Activated CD4-positive, alpha-beta T cell treated with anti-CD3 and anti-CD28 coated beads, Interleukin-2, Interleukin-4, amounts not matched to agents 100 ng/mL and 50 ng/mL, durations not matched to agents 16 hours and 8 hours (primary cell): Measurements from ENCODE around the gene ALDH1A1.
"Not testable (repeated sequence)": the region's sequence is repeated elsewhere in the genome, so short reads cannot be mapped to it uniquely, and the experiment has no call there.

ENCODE experiments used
- DNase-seq: peaks from one replicate; pipeline ENCODE4 v3.0.0-alpha.2; 2020; ENCODE audit warnings: low spot score

ALDH1A1 gene

DNA sequence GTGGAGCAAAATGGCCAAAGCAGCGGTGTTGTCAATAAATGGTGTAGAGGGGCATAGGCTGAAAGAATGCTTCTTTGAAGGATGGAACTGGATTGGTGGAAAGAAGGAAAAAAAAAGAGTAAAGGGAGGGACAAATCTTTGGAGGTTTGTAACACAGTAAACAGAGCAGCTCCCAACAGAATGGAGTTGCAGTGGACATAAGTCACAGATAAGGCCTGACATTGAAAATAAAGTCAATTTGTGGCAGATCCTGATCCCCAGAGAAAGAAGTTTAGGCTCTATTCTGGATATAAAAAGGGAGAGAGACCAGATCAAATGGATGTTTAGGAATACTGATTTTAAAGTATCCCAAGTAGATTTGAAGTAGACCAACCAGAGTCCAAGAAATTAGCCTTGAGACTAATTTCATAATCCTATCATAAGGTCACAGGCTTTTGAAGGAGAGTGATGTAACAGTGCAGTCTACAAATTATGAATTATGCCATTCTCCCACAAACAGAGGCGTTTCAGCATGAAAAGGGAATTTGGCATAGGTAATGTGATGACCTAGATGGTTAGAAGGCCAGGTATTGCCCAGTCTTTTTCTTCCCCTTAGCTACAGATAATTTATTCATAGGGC is 8.9 kb downstream of the ALDH1A1 start:
- DNase-seq, result no peak

DNA sequence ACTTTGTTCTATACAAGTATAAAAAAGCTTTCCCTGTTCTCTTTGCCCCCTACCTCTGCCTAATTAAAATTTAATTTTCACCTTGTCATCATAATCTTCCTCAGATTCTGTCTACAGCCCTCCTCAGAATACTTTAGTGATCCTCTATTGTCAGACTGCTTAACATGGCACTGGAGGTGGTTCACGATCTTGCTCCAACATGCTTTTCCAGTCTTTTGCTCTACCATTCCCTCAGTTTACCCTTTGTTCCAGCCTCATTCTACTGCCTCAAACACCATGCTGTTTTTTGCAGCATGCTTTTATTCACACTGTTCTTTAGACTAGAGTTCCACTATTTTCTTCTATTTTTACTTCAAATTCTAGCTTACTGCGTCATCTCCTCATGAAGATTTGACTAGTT is 10.4 kb downstream of the ALDH1A1 start:
- no peak for DNase-seq

DNA sequence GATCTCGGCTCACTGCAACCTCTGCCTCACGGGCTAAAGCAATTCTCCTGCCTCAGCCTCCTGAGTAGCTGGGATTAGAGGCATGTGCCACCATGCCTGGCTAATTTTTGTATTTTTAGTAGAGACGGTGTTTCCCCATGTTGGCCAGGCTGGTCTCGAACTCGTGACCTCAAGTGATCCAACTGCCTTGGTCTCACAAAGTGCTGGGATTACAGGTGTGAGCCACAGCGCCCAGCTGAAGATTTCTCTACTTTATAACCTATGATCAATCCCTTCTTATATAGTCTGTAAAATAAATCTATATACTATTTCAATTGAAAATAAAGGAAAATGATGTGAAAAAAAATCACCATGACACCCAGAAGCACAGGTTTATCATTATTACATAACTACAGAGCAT is 13.3 kb downstream of the ALDH1A1 start:
- DNase-seq, result not testable (repeated sequence)

DNA sequence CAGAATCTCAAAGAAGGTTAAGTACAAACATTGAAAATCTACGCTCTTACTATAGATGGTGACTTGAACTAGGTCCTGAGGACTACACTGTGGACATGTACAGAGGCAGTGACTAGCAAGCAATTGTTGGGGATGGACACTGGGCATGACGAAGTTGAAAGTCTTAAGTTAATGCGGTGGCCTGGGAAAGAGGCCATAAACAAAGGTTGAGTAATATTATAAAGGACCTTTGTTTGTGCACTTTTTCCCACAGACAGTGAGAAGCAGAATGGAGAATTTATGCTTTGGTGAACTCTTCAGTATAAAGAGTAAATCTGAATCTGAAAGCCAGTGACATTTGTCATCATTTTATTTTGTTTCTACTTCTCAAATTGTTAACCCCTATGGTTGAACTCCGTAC is 15.3 kb downstream of the ALDH1A1 start:
- no peak for DNase-seq

DNA sequence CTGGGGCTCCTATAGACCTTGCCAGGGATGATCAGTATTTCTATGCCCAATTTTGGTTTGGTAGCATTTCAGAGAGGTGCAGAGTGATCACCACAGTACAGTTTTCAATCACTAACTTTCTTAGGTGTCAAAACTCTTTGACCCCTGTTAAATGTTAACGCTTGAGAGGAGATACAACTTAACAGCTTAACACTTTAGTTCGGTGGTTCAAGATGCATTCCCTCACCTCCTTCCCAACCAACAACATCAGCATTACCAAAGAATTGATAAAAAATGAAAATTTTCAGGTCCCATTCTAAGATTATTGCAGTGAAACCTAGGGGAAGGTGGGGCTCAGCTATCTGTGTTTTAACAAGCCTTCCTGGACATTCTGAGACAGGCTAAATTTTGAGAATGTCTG is 16.2 kb downstream of the ALDH1A1 start:
- DNase-seq, result no peak

DNA sequence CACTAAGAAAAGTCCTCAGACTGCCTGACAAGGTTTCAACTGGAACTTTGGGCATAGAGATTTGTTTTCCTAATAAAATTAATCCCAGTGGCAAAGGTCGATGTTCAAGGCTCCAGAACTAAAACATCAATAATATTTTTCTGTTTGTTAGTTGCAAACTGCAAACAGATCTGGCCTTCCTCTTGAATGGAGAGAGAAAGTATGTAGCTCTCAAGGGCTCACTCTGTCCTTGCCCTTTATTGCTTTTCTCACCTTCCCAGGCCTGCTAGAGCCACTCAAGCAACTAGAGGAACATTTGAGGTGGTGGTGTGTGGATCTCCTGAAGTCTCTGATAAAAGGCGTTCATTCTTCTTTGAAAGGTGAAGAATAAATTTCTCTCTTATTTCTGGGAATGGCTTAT is 16.6 kb downstream of the ALDH1A1 start:
- no peak for DNase-seq

DNA sequence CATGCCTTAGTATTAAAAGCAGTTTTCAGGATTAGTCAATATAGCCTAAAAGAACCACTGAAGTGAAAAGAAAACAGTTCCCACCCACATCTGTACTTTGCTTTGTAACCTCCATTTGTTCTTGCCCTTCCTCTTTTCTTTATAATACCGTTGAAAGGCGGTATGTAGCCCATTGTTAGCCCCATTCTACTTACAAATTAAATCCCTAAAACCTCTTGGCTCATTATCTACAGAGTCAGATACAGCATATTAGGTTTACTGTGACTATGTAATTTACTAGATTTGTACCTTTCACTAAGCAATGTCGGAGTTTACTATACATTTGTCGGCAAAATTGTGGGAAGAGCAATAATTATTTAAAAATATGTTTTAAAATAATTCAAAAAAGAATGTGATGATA is 17.3 kb downstream of the ALDH1A1 start:
- no peak for DNase-seq

DNA sequence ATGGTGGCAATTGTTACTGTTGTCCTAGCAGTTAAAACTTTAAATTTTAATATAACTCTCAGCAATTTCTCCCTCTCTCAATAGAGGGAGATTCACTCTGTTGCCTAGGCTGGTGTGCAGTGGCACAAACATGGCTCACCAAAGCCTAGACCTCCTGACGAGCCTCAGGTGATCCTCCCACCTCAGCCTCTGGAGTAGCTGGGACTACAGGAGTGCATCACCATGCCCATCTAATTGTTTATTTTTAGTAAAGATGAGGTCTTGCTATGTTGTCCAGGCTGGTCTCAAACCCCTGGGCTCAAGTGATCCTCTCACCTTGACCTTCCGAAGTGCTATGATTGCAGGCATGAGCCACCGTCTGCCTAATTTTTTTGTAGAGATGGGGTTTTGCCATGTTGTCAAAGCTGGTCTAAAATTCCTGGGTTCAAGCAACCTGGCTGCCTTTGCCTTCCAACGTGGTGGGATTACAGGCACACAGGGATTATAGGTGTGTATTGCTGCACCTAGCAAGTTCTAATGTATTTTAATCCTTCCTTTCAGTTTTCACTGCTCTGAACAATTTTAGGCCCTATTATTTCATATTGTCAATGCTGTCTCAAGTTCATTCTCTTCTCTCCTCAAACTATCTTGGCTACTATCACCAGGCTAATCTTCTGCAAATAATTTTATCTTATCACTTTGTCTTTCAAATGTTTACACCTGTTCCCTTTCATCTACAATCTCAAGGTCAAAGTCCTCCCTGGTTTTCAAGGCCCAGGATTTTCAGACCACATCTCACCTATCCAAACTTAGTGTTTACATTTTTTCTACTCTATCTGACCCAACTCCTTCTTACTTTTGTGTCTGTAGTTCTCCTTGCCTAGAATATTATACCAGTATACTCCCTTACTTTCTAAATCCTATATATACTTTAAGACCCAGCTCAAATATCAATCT is 18.9 kb downstream of the ALDH1A1 start:
- DNase-seq, result no peak

DNA sequence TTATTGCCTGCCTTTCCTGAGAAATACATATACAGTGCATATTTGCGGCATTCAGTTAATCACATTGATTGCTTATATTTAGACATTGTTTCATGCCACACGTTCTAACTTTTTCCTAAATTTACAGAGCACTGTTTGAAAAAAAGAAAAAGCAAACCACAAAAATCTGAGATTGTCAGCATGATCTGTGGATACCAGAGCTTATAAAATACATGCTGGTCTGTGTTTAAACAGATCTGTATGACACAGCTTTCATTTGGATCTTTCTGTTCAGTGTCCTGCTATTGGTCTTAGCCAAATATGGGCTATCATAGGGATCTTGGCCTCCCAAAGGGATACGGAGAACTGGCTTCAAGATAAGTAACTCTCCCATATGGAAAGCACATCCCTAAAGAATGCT is 20.2 kb downstream of the ALDH1A1 start:
- DNase-seq, result no peak

DNA sequence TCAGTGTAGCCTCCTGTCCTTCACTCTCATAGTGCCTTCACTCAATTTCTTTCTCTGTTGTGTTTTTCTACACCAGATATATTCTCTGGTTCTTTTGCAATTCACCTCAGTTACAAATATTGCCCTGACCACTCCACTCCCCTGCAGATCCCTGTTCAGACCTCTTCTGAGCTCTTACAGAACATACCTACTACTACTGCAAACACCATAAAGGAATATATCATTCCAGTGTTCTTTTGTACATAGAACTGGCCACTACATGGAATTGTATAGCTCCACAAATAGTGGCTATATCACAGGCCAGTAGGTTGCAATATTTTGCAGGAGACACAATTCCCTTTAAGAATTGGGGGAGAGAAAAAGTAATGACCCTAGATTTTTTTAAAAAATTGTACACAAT is 21.0 kb downstream of the ALDH1A1 start:
- no peak for DNase-seq

DNA sequence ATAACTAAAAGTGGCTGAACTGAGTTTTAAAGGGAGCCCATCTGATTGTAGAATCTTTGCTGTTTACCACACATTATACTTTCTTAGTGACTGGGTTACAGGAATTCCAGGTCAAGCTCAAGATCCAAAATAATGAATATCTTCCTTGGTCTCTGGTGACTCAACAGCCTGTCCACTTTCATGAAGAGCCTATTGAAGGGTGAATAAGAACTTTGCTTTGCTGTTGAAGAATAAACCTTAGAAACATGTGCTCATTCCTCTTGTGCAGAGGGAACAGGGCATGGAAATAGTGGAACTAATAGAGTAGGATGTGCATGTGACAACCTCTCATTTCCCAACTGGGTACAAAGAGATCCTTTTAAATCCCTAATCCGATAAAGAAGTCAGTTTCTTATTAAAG is 21.4 kb downstream of the ALDH1A1 start:
- DNase-seq, result no peak

DNA sequence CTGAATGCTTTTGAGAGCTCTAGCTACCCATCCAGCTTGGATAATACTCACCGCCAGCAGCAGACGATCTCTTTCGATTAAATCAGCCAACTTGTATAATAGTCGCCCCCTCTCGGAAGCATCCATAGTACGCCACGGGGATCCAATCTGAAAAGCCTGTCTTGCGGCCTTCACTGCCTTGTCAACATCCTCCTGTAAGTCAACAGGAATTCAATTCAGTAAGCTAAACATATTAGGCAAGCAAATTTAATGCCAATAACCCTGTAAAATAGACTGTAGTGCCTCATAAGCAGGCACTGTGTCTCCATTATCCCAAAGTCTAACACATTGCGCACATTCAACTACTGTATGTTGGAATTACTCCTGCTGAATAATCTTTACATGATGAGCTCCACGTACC is 22.0 kb downstream of the ALDH1A1 start:
- no peak for DNase-seq

DNA sequence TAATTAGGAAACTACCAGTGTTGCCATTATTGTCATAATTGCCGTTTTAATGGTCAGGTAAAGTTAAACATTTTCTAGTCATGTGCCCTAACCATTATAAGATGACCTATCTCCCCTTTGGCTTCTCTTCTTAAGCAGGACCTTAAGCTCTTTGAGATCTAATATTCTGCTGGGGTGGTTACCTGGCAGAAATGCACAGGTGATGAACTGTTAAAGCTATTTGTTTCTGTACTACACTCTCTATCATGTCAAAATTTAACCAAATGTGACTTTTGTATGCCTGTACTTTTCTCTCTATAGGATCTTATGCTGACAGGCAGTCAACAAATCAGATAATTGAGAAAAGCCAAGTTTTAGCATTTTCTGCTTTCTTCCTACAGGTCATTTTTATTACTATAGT is 23.3 kb downstream of the ALDH1A1 start:
- DNase-seq, result no peak

DNA sequence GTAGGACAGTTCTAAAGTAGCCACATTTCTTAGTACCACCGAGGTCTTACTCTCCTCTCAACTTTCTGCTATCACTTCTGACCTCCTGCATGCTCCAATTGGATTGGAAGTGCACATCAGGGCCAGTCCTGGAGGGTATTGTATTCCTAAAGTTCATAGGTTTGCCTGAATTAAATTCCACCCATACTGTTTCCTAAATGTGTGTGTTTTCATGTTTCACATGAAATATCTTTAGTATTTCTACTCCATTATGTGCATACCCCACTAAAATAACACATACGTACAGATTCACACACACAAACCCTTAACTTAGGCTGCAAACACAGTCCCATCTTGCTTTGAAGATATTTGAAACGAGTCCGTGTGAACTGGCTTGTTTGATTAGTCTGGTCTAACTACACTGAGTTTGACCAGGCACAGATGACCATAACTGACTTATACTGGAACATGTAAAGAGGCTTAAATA is 24.8 kb downstream of the ALDH1A1 start:
- no peak for DNase-seq

DNA sequence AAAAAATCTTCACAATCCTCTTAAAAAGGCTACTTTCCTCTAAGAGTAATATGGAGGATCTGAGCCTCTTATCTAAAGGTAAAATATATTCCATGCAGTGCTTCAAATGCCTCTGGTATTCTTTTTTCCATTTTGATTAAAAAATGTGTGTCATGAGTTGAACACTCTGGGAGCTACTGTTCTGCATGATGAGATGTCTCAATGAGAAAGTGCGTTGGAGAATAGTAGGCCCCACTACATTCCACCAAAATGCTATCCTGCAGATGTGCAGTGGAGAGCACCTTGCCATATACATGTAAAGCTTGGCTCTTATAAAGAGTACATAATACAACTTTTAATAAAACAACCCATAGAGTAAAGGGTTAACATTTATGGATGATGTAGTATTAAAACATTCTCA is 26.3 kb downstream of the ALDH1A1 start:
- no peak for DNase-seq

DNA sequence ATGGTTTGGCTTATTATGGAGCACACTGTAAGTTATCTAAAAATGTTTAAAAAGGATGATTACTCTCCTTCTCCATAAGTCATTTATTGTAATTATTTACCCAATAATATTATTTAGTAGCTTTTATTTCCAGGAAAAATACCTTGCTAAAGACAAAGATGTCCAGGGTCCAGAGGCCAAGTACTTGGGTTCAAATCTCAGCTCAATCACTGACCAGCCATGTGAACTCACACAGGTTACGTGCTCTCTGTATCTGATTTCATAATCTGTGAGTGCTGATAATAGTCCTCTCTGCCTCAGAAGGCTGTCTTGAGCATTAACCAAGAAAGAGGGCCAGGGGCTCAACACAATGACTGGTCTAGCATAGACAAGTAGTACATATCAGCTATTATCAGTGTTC is 27.0 kb downstream of the ALDH1A1 start:
- no peak for DNase-seq

DNA sequence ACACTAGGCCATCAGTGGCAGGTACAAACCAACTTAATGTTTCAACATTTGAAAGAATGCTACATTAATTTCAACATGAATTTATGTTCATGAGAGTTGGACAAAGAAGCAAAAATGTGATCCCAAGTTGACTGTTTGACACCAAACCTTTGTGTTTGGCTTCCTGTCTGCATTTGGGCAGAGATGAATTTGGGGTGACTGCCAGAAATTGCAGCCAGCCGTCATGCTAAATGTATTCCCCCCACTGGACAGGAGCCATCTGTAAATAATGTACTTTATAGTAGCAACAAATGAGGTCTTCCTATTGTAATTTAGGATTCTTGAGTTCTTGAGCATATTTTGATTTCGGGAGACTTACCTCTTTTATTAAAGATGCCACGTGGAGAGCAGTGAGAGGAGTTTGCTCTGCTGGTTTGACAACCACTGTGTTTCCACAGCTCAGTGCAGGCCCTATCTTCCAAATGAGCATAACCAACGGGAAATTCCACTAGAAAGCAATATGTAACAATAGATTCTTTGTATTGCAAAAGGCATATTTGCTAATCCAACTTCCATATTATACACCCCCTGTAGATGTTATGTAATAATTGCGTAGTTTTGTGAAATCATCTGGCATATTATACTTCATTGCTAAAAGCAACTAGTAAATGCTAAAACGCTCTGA is 27.6 kb downstream of the ALDH1A1 start:
- DNase-seq, result no peak

DNA sequence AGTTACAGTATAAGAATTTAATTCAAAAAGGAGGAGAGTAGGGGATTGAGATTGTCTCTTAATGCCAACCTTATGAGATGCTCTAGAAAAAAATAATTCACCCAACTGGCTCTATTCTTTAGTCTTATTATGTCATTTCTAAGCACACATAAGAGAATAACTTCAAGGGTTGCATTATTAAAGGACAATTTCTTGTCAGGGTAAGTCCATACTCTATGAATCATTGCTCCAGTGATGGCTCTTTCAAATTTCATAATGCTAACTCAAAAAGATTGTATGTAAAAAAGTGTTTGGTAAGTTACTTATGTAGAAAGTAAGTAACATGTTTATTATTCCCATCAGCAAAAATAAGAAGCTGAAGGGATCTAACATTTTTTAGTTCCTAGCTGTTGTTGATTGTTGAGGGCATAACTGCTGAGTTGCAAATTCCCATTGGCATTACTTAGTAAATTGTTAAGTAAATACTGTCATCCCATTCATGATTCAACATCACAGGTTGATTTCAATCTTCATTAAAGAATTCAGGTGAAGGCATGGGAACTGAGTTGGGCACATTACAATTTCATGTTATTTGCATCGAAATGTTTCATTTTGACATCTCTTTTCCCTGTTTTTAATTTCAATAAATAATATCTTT is 28.6 kb downstream of the ALDH1A1 start:
- no peak for DNase-seq

DNA sequence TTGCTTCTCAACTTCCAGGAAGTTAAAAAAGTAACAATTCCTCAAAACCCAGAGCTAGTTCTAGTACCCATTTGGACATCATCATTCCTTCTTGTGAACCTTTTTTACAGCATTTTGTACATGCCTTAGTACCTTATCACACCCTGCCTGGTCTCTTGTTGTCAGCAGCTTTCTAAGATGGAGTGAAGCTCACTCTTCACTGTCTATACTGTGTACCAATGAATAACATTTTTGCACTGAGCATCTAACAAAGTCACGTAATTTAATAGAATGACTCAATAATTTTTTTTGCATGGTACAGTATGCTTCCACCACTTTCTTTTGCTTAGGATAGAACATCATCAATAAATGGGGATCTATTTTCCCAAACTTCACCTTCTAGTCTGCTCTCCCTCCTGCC is 29.8 kb downstream of the ALDH1A1 start:
- DNase-seq, result no peak

DNA sequence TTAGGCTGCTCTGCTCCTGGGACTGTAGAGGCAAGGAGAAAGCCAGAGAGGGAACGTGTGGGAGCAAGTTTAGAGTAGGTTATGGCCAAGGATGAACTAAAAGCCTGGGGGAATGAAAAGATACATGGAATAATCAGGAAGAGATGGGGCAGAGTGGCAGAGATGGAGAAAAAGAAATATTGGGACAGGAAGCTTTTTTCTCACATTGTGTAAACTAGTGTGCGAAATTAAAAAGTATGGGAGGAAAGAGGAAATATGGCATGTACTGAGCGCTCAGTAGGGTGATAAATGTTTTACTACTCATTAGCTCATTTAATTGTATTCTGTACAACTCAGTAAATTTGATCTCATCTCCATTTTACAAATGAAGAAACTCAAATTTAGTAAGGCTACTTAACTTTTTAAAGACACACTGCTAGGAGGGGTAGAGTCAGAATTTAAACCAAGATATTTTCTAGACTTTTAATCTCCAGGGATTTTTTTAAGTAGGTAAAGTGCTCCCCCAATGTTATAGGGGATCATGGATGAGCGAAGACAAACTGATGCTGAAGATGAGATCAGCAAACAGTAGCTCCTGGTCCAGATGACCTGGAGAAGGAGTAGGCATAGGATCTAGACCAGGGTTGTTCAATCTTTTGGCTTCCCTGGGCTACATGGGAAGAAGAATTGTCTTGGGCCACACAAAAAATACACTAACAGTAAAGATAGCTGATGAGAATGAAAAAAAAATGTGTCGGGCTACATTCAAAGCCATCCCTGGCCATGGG is 30.8 kb downstream of the ALDH1A1 start:
- DNase-seq, result no peak

DNA sequence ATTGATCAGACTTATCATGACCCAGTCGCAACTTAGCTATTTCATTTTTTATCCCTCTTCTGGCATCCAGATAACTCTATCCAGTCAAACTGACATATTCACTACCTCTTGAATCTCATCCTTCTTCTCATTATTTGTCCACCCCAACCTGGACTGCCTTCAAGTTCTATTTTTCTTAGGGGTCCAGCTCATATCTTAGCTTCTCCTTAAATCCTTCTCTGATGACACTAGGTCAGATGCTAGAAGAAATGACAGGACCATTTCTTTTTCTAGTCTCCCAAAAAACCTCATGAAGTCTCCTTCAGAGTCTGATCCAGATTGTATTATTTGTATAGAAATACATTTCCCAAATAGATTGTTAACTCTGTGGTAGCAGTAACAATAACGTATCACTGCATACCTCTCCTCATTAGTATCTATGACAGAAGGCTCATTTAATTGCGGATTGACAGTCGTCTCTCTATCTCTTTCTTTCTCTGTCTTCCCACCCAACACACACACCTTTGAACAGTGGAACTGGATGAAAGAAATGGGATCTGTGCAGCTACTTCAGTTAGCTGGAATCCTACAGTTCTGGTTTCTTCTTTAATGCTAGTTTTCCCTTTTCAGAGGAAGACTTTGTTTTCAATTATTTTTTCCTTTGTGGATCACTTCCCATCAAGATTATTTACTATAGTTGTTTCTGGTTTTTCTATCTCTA is 33.5 kb downstream of the ALDH1A1 start:
- DNase-seq, result no peak
